Heart left ventricle (tissue), 16 donors: ENCODE measurements around the gene IPO11. TPM values are rescaled to one million over a fixed set of nuclear protein-coding genes. Genes with fewer than 3 reads are reported as not detected.

ENCODE experiments used
- ATAC-seq, 4 donors: fragments of 200-7000 bp; cut with Tn5 transposase; one replicate each; pipeline ENCODE4 v1.9.1; 2020 to 2022; ENCODE audit warnings: moderate library complexity in 4 of 4, mild to moderate bottlenecking in 3 of 4, moderate number of reproducible peaks in 1 of 4
- DNase-seq, 5 donors: peaks; one replicate each; pipeline ENCODE4 v3.0.0-alpha.2; 2020
- H3K27ac ChIP-seq, 12 donors: fragments of 200-600 bp; sonication (generic) in 4 of 12; one replicate each; pipeline versions ENCODE4 v1.5.0 to v1.8.0; 2016 to 2022; ENCODE audit warnings: mild to moderate bottlenecking in 2 of 12
- H3K27me3 ChIP-seq, 9 donors: fragments of 200-600 bp; sonication (generic) in 2 of 9; one replicate each; pipeline versions ENCODE4 v1.5.1 to v1.8.0; 2016 to 2022; ENCODE audit warnings: mild to moderate bottlenecking in 3 of 9
- H3K36me3 ChIP-seq, 9 donors: fragments of 200-600 bp; sonication (generic) in 2 of 9; one replicate each; pipeline versions ENCODE4 v1.5.0 to v1.8.0; 2018 to 2022; ENCODE audit warnings: mild to moderate bottlenecking in 2 of 9
- H3K4me1 ChIP-seq, 12 donors: fragments of 200-600 bp; sonication (generic) in 4 of 12; one replicate each; pipeline versions ENCODE4 v1.5.0 to v1.8.0; 2016 to 2022; ENCODE audit warnings: mild to moderate bottlenecking in 3 of 12
- H3K4me3 ChIP-seq, 12 donors: fragments of 200-600 bp; sonication (generic) in 4 of 12; one replicate each; pipeline versions ENCODE4 v1.5.0 to v1.8.0; 2017 to 2022; ENCODE audit warnings: mild to moderate bottlenecking in 9 of 12, moderate library complexity in 4 of 12
- H3K9me3 ChIP-seq, 12 donors: fragments of 200-600 bp; sonication (generic) in 4 of 12; one replicate each; pipeline versions ENCODE4 v1.5.0 to v1.8.0; 2016 to 2022; ENCODE audit warnings: mild to moderate bottlenecking in 1 of 12
- POLR2A ChIP-seq, 2 donors: fragments of 450-650 bp; IDR thresholded peaks; one replicate each; pipeline ENCODE4 v1.6.1; 2017; ENCODE audit warnings: antibody characterized with exemption in 2 of 2, mild to moderate bottlenecking in 2 of 2, moderate library complexity in 2 of 2
- WGBS, 4 donors: extraction: QIAGEN DNeasy Blood & Tissue Kit in 2 of 4; methylation state at CpG; one replicate each; pipeline versions ENCODE4 v1.1.5 to v1.1.7; 2013 to 2018; 5-methylcytosine and 5-hydroxymethylcytosine counted together
- intact Hi-C, 10 donors: fragments of 100-400 bp; cut with DNase I; formaldehyde crosslinking; loops; one replicate each; pipeline versions ENCODE4 v1.11.1 to v1.14.2; 2022
- long read RNA-seq, 3 donors: library from polyadenylated mRNA; unstranded; transcript quantifications; one replicate each; pipeline ENCODE4 v2.0.0, GENCODE V29; 2020 to 2021
- polyA plus RNA-seq, 2 donors: library from polyadenylated mRNA; stranded (reverse); fragments of 200-250 nt; gene quantifications; one replicate each; pipeline ENCODE4 v1.2.3, GENCODE V29; 2013
- total RNA-seq, 9 donors: library from RNA; depleted of rRNA in 2 of 9; stranded (reverse); fragments of >200 nt in 2 of 9; fragmentation: NEBNext Ultra II Directional in 3 of 9; extraction: Animal tissue kit (Norgen Biotek cat#: 25700) in 3 of 9; gene quantifications; one replicate each; pipeline versions ENCODE4 v1.1.0 to v1.2.4, GENCODE V29; 2016 to 2023
- TF ChIP-seq, protein P1 (sequence below), 12 donors: fragments of 200-600 bp; sonication (generic) in 4 of 12; IDR thresholded peaks; one replicate each; pipeline versions ENCODE4 v1.5.0 to v1.8.0; 2018 to 2022; ENCODE audit warnings: antibody characterized with exemption in 12 of 12, mild to moderate bottlenecking in 5 of 12
- donor health status: ischemic (EF 13 %, LVEDD 7.1; RV severe dilation, severe dysfunction).
- donor health status: healthy with polysubstance abuse.
- donor health status: DM: no; HTN: yes; CAD: no.
- donor health status: DM: no; HTN: no; CAD: no.
- donor health status: ischemic (EF 25% LVEDD 6.9; RV normal size, moderate dysfunction).
- donor health status: ischemic (EF 25% LVEDD 5.7; RV mildly dilated, moderate dysfunction).
- donor health status: healthy.
- donor health status: DM: yes; HTN: yes; CAD: no.
- donor health status: ischemic (EF 35%, LVEDD 5.7; RV mildly dilated, moderate dysfunction).
- donor health status: nonischemic (EF 11% LVEDD 7.7; RV severe dilation, severe dysfunction).
- donor health status: DM: yes; HTN: yes; CAD: no.
- donor health status: PGD.
- donor health status: ischemic (EF 29% LVEDD 5.4; RV normal size, mild dysfunction).
- donor health status: nonischemic (EF 23%, LVEDD 6.1; RV moderate dilation, normal function).

IPO11 gene
- total RNA-seq, result 10 to 100 TPM; 25.1 to 40.4 (median 31.3) TPM
- polyA plus RNA-seq, result 10 to 100 TPM in 1 of 2 donors, 1 to 10 TPM in 1; 8.2 to 20.5 TPM
- long read RNA-seq, donor 1, full-length matches to known transcripts, result 17 of 33 reads
- long read RNA-seq, donor 1, partial matches to known transcripts, result 8 of 33 reads
- long read RNA-seq, donor 1, other reads (novel, unspliced or antisense), result 8 of 33 reads
- long read RNA-seq, donor 2, full-length matches to known transcripts, result 31 of 53 reads
- long read RNA-seq, donor 2, partial matches to known transcripts, result 11 of 53 reads
- long read RNA-seq, donor 2, other reads (novel, unspliced or antisense), result 11 of 53 reads
- long read RNA-seq, donor 3, full-length matches to known transcripts, result 28 of 53 reads
- long read RNA-seq, donor 3, partial matches to known transcripts, result 9 of 53 reads
- long read RNA-seq, donor 3, other reads (novel, unspliced or antisense), result 16 of 53 reads

DNA sequence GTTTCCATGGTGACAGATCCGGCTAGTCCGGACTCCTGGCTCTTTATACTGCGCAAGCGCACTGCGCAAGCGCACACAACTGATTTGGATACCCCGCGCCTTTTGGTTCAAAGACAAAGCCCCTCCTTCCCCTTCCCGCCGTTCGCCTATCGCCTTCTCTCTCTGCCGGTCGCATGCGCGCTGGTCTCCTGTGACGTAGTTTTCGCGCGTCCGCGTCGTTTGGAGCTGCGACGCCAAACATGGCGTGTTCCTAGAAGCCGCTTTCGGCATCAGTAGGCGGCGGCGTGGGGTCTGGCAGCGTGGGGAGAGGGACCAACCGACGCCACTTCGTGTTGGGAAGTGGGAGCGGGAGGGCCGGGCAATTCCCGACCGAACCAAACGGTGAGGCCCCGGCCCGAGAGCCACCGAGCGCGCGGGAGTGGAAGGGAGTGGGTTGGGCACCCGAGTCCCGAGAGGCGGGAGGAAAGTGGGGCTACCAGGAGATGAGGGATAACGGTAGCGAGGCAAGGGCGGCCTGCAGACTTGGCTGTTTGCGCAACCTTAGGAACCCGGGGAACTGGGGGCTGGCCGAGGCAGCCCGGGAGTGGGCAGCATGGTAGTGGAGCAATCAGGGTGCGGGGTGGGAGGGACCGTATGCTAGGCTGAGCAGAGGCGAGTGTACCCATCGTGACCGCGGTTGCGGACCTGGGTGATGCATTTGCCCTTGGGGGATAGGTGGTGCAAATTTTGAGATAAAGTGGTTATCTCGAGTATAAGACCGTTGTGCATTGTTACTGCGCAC lies at the start of gene IPO11:
Gene IPO11, plus strand, starts transcription at position 215 of the 781 bp plus-strand sequence. CDS start 24,517 bp downstream, outside the sequence.
- no peaks in the 10 kb centered on the region for H3K36me3 ChIP-seq
- peak within 1 kb of the TSS; percentile 61 to 98 (median 92) for H3K4me3 ChIP-seq
- H3K27me3 ChIP-seq, result no peaks in the 10 kb centered on the region
- DNase-seq (peak; percentile 98 to 99 (median 98)), ATAC-seq (peak; percentile 97 to 99 (median 98))
- H3K9me3 ChIP-seq, result no peaks in the 10 kb centered on the region
- peak within 1 kb of the TSS in 11 of 12 donors; percentile 49 to 84 (median 73) for H3K27ac ChIP-seq
- intact Hi-C loops, result no loop called here
- 0 to 1% (median 0%) methylated on average over 56 to 66 of the region's 66 CpGs for WGBS, 4 donors
- H3K4me1 ChIP-seq, result peaks cover 0 to 21% (median 11%) of the 10 kb centered on the region in 12 donors
- TF ChIP-seq, protein P1, sequence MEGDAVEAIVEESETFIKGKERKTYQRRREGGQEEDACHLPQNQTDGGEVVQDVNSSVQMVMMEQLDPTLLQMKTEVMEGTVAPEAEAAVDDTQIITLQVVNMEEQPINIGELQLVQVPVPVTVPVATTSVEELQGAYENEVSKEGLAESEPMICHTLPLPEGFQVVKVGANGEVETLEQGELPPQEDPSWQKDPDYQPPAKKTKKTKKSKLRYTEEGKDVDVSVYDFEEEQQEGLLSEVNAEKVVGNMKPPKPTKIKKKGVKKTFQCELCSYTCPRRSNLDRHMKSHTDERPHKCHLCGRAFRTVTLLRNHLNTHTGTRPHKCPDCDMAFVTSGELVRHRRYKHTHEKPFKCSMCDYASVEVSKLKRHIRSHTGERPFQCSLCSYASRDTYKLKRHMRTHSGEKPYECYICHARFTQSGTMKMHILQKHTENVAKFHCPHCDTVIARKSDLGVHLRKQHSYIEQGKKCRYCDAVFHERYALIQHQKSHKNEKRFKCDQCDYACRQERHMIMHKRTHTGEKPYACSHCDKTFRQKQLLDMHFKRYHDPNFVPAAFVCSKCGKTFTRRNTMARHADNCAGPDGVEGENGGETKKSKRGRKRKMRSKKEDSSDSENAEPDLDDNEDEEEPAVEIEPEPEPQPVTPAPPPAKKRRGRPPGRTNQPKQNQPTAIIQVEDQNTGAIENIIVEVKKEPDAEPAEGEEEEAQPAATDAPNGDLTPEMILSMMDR (IDR thresholded peaks at IDR 0.05), result peak in 1 of 12 donors; percentile 7
- TF ChIP-seq POLR2A (IDR thresholded peaks at IDR 0.05), result peak; percentile 4 to 77

DNA sequence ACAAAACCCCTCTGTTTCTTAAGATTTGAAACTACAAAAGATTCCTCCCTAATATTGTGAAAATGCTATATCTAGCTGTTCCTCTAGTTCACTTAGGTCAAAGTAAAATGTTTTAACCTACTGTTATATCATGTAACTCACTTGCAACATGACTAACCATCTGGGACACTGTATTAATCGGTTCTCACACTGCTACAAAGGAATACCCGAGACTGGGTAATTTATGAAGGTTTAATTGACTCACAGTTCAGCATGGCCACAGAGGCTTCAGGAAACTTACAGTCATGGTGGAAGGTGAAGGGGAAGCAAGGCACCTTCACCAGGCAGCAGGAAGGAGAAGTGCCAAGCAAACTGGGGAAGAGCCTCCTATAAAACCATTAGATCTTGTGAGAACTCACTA lies 43.5 kb upstream of the IPO11 start:
- intact Hi-C loops, result no loop called here
- H3K9me3 ChIP-seq, result peaks cover 0 to 13% (median 0%) of the 10 kb centered on the region in 12 donors
- no peak overlapping the region for H3K4me3 ChIP-seq
- H3K27me3 ChIP-seq, result no peaks in the 10 kb centered on the region
- TF ChIP-seq, protein P1 (IDR thresholded peaks at IDR 0.05), result no peak
- TF ChIP-seq POLR2A (IDR thresholded peaks at IDR 0.05), result no peak
- ATAC-seq (no peak), DNase-seq (no peak)
- 96 to 99% (median 98%) methylated on average over 2 of the region's 2 CpGs for WGBS, 4 donors
- H3K4me1 ChIP-seq, result no peaks in the 10 kb centered on the region
- no peak overlapping the region for H3K27ac ChIP-seq
- peaks cover 0 to 82% (median 54%) of the 10 kb centered on the region in 9 donors for H3K36me3 ChIP-seq

DNA sequence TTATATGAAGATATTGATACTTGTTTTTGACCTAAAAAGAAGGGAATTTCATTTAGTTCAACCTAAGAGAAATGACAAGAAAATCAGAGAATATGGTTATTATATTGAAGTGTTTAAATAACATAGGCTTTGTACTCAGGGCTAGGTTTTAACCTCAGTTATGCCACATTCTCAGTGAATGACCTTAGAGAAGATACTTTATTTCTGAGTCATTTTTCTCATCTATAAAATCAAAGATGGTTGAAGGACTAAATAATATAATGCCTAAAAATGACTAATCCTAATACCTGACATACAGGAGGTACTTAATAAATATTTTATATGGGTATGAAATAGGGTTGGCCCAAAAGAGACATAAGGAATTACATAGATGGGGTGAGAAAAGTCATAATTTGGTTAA lies 41.2 kb upstream of the IPO11 start:
- Histone ChIP-seq H3K4me3 (no peak overlapping the region), H3K36me3 (peaks cover 0 to 82% (median 53%) of the 10 kb centered on the region in 9 donors), H3K9me3 (no peaks in the 10 kb centered on the region), H3K27ac (no peak overlapping the region), H3K4me1 (no peaks in the 10 kb centered on the region), H3K27me3 (no peaks in the 10 kb centered on the region)
- ATAC-seq, result no peak
- no peak for DNase-seq
- TF ChIP-seq POLR2A (IDR thresholded peaks at IDR 0.05), result no peak
- TF ChIP-seq, protein P1 (IDR thresholded peaks at IDR 0.05), result no peak
- intact Hi-C loops, result no loop called here

DNA sequence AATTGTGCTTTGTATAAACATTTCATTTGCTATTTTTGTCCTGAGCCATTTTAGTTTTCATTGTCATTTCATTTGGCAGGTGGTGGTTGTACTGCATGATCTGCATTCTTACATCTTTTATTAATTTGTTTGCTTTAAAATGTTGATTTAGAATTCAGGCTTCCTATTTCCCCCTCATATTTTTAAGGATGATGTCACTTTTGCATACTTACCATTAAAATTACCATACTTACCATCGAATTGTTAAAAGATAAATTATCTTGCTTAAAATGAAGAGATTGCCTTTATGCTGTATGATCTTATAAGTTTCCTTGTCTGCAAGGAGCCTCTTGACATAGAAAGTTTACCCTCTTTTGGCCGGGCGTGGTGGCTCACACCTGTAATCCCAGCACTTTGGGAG lies 40.0 kb upstream of the IPO11 start:
- intact Hi-C loops, result no loop called here
- no peak for ATAC-seq
- no peak for DNase-seq
- Histone ChIP-seq H3K27ac (no peak overlapping the region), H3K27me3 (no peaks in the 10 kb centered on the region), H3K4me1 (no peaks in the 10 kb centered on the region), H3K9me3 (no peaks in the 10 kb centered on the region), H3K4me3 (no peak overlapping the region), H3K36me3 (peaks cover 0 to 82% (median 60%) of the 10 kb centered on the region in 9 donors)
- WGBS, 4 donors, result 93 to 98% (median 96%) methylated on average over 3 of the region's 3 CpGs
- TF ChIP-seq, protein P1 (IDR thresholded peaks at IDR 0.05), result no peak
- TF ChIP-seq POLR2A (IDR thresholded peaks at IDR 0.05), result no peak
